ENCODE data around the gene SLC45A3.

Gene SLC45A3

GRCh38 chr1:205633421-205633976 lies 46.8 kb downstream of the SLC45A3 start:
- DNase-seq: no peak

- DNase-seq: no peak
These were observed 47.6 kb downstream of the SLC45A3 start for GRCh38 chr1:205632669-205633169.

GRCh38 chr1:205631768-205632668 lies 48.3 kb downstream of the SLC45A3 start, which contains the start of gene ELK4:
TSS of gene ELK4 (minus strand) at chr1:205632011. CDS start at chr1:205623882, 8,129 bp downstream.
- peak; percentile 98 for DNase-seq

- DNase-seq: peak; percentile 89
These were observed 49.1 kb downstream of the SLC45A3 start for GRCh38 chr1:205631010-205631767.

GRCh38 chr1:205630651-205631009 lies 49.7 kb downstream of the SLC45A3 start:
- no peak for DNase-seq

- no peak for DNase-seq
These were observed 50.1 kb downstream of the SLC45A3 start for GRCh38 chr1:205630241-205630640.

GRCh38 chr1:205629751-205630150 lies 50.6 kb downstream of the SLC45A3 start:
- DNase-seq: no peak

- DNase-seq: no peak
These were observed 52.4 kb downstream of the SLC45A3 start for GRCh38 chr1:205627956-205628355.

GRCh38 chr1:205626216-205626615 lies 54.1 kb downstream of the SLC45A3 start:
- DNase-seq: no peak

GRCh38 chr1:205623646-205624045 lies 56.7 kb downstream of the SLC45A3 start:
- no peak for DNase-seq

- DNase-seq: no peak
These were observed 60.0 kb downstream of the SLC45A3 start for GRCh38 chr1:205620269-205620668.

- DNase-seq: no peak
These were observed 60.9 kb downstream of the SLC45A3 start for GRCh38 chr1:205619376-205619775.

- DNase-seq: no peak
These were observed 63.6 kb downstream of the SLC45A3 start for GRCh38 chr1:205616563-205617293.

- DNase-seq: no peak
These were observed 64.5 kb downstream of the SLC45A3 start for GRCh38 chr1:205615789-205616188.

- DNase-seq: no peak
These were observed 66.4 kb downstream of the SLC45A3 start for GRCh38 chr1:205613854-205614412.

- no peak for DNase-seq
These were observed 67.8 kb downstream of the SLC45A3 start for GRCh38 chr1:205612556-205612955.

GRCh38 chr1:205612104-205612503 lies 68.2 kb downstream of the SLC45A3 start:
- DNase-seq: no peak

GRCh38 chr1:205610901-205611466 lies 69.3 kb downstream of the SLC45A3 start:
- DNase-seq: no peak

GRCh38 chr1:205610036-205610435 lies 70.3 kb downstream of the SLC45A3 start:
- no peak for DNase-seq

All from NCI-H146 (cell line).